Retina (tissue), 1 donor: ENCODE data around the gene ECM1.

ENCODE experiments used
- DNase-seq: peaks from one replicate; pipeline ENCODE4 v3.0.0-alpha.2; 2016

Gene ECM1

GRCh38 chr1:150546294-150546937, 38.5 kb downstream of the ECM1 start:
- no peak for DNase-seq

- no peak for DNase-seq
Measured at GRCh38 chr1:150548324-150548631, 40.4 kb downstream of the ECM1 start.

GRCh38 chr1:150548632-150549495, 41.0 kb downstream of the ECM1 start, which contains the start of gene ADAMTSL4:
Gene ADAMTSL4 (plus strand): TSS chr1:150549408. CDS start chr1:150552289, 2,881 bp downstream.
- DNase-seq = peak; percentile 90

GRCh38 chr1:150549496-150550221, 41.8 kb downstream of the ECM1 start:
- DNase-seq = peak; percentile 41

GRCh38 chr1:150550222-150551050, 42.5 kb downstream of the ECM1 start:
- no peak for DNase-seq

- no peak for DNase-seq
Measured at GRCh38 chr1:150551051-150551783, 43.3 kb downstream of the ECM1 start.

- DNase-seq = no peak
Measured at GRCh38 chr1:150551784-150552127, 43.8 kb downstream of the ECM1 start.

- no peak for DNase-seq
Measured at GRCh38 chr1:150552128-150552910, 44.4 kb downstream of the ECM1 start.

GRCh38 chr1:150552911-150553289, 45.0 kb downstream of the ECM1 start:
- DNase-seq = no peak

- no peak for DNase-seq
Measured at GRCh38 chr1:150553392-150554085, 45.6 kb downstream of the ECM1 start.

- DNase-seq = no peak
Measured at GRCh38 chr1:150554086-150554452, 46.2 kb downstream of the ECM1 start.

- no peak for DNase-seq
Measured at GRCh38 chr1:150555198-150555970, 47.5 kb downstream of the ECM1 start.

- DNase-seq = no peak
Measured at GRCh38 chr1:150555971-150556865, 48.3 kb downstream of the ECM1 start.

GRCh38 chr1:150557065-150557600, 49.2 kb downstream of the ECM1 start:
- DNase-seq = no peak

- no peak for DNase-seq
Measured at GRCh38 chr1:150557813-150558212, 49.9 kb downstream of the ECM1 start.

GRCh38 chr1:150558303-150558704, 50.4 kb downstream of the ECM1 start:
- no peak for DNase-seq

GRCh38 chr1:150558761-150559655, 51.1 kb downstream of the ECM1 start:
- no peak for DNase-seq

GRCh38 chr1:150559656-150560010, 51.7 kb downstream of the ECM1 start:
- no peak for DNase-seq
